OCI-M1 (cell line): ENCODE measurements around the gene TMC8.
A peak's percentile ranks its signal among the peaks of the same experiment; 100 is the strongest.
"Not testable (repeated sequence)": the region's sequence is repeated elsewhere in the genome, so short reads cannot be mapped to it uniquely, and the experiment has no call there.

Experiments used
- DNase-seq: peaks from one replicate; lab custom pipeline; 2025; lab: John Stamatoyannopoulos, UW

TMC8 gene

GRCh38 chr17:78135858-78136500 lies 5.4 kb downstream of the TMC8 start:
- DNase-seq, result peak; percentile 36

- peak; percentile 42 for DNase-seq
Observed at GRCh38 chr17:78137392-78138203, 7.0 kb downstream of the TMC8 start.

DNA sequence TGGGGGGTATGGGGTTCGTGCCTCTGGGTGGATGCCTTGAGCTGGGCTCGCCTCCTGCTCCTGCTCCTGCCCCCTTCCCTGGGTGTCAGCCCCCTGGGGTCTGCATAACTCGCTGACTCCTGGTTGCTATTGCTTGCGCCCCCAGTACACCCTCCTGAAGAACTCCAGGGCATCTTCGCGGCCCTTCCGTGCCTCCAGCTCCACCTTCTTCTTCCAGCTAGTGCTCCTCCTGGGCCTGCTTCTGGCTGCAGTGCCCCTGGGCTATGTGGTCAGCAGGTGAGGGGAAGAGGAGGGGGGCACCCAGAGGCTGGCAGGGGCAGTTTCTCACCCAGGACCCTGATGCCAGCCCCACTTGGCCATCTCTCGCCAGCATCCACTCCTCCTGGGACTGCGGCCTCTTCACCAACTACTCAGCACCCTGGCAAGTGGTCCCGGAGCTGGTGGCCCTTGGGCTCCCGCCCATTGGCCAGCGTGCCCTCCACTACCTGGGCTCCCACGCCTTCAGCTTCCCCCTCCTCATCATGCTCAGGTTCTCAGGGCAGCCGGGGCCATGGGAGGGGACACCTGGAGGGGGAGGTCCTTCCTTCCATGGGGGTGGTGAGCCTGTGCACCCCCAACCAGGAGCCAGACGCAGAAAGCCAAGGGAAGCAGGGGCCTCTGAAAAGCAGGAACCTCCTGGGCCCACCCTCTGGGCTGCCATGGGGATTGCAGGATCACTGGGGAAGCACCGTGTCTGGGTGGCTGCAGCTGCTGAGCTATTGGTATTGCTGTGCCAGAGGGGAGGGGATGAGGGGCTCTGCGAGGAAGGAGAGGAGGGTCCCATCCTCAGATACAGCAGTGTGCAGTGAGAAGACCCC lies 7.9 kb downstream of the TMC8 start:
- no peak for DNase-seq

DNA sequence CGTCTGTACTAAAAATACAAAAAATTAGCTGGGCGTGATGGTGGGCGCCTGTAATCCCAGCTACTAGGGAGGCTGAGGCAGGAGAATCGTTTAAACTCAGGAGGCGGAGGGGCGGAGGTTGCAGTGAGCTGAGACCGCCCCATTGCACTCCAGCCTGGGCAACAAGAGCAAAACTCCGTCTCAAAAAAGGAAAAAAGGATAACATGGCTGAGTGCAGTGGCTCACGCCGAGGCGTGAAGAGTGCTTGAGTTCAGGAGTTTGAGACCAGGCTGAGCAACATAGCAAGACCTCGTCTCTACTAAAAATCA lies 9.2 kb downstream of the TMC8 start:
- not testable (repeated sequence) for DNase-seq

GRCh38 chr17:78140169-78141051 lies 9.8 kb downstream of the TMC8 start:
- peak; percentile 99 for DNase-seq

- no peak for DNase-seq
Observed at GRCh38 chr17:78141437-78142118, 11.0 kb downstream of the TMC8 start.

DNA sequence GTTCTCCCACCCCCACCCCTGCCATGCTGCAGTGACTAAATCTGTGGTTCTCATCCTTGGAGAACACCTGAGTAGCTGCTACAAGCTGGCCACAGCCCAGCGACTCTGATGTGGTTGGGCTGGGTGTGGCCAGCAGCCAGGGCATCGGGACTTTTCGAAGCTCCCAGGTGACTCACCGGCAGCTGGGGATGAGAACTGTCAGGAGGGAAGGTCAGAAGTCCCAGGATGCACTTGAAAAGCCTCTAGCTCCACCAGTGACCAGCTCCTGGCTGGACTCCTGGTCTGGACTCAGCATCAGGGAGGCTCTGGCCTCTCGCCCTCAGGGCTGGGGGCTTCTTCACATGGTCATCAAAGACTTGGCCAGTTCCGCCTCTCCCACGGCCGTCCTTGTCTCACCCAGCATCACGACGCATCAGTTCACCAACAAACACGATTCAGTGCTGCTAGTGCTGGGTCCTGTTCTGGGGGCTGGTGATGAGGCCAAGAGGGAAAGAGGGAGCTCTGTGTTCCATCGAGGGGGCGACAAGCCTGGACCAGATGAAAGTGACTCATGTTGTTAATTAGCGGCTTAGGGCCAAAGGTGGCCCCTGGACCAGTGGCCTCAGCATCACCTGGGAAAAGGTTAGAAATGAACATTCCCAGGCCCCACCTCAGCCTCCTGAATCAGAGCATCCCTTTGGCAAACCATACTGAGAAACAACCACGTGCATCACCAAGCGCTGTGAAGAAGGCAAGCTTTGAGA lies 11.7 kb downstream of the TMC8 start:
- DNase-seq, result no peak

DNA sequence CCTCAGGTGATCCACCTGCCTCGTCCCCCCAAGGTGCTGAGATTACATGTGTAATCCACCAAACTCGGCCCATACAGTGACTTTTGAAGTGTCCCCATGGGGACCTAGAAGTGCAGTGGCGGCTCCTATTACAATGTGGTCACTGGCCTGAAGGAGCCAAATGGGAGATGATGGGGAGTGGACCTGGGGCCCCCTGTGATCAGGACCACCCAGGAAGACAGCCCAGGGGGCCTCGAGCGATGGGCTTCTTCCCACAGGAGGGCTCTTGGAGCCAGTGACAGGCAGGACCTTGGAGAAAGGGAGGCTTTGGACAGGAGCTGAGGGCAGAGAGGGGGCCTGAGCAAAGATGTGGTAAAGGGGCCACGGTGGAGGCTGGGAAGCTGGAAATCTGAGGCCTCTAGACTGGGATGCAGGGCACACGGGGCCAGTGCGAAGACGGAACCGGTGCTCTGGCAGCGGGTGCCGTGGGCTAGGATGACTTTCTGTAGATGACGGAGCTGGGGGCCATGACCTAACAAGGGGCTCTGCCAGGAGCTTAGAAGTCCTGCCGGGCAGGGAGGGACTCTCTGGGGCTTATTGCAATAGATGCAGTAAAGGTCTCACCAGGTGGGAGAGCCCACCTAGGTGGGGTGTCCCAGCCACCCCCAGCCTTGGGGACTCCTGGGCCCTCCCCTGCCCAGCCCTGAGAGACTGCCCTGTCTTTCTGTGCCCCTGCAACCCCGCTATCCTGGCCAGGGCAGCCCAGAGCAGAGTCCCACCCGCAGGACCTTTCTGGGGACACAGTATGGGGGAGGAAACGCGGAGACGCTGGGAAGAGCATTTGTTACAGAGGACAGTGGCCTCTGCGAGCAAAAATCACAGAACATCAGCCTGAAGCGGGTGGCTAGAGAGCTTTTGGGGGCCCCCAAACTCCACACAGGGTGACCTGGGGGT lies 12.9 kb downstream of the TMC8 start:
- no peak for DNase-seq

GRCh38 chr17:78144147-78144719 lies 13.7 kb downstream of the TMC8 start:
- DNase-seq, result peak; percentile 85

DNA sequence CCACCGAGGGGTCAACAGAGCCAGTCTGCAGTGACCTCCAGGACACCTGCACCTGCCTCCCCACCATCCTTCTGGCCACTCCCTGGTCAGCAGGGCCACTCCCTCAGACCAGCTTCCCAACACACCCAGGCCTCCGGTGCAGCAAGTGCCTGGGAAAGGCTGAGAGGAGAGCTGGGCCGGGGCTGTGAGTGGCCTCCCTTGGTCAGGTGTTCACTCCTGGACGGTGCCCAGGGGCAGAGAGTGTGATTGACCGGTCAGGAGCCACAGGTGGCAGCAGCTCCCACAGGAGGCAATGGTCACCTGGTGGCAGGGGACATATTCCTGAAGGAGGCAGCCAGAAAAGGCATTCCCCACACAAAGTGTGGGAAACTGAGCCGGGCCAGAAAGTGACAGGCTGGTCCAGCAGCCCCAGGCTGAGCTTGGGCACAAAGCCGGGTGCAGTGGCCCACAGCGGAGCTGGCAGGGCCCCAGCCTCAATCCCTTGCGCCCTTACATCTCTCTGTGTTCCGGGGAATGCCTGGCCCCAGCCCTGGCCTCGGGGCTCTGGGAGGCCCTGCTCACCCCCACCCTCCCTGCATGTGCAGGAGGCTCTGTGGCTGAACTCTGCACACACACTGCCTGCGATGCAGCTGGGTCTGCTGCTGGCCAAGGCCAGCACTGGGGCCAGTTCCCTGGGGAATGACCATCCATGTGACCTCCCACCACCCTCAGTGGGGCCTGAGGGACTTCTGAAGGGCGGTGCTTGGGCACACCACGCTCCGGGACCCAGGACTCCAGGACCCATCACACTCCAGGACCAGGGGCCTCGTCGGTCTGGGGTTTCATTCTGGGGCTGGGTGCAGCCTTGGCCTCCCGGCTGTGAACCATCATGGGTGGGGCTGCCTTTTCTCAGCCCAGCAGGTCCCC lies 14.4 kb downstream of the TMC8 start:
- no peak for DNase-seq

DNA sequence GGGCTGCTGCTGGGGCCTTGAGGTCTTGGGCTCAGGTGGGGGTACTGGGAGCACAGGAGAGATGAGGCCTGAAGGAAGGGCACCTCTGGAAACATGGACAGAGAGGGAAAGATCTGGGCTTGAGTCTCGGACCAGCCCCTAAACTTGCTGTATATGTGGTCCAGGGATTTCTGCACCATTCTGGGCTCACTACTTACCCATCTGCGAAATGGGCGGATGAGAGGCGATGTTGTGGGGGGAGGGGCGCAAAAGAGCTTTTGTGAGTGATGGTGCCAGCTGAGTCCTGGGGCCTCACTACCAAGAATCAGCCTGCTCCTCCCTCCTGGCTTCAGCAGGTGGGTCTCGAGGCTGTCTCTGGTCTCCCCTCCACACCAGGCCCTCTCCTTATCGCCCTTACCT lies 15.9 kb downstream of the TMC8 start:
- no peak for DNase-seq

- DNase-seq, result no peak
Observed at GRCh38 chr17:78146881-78147280, 16.3 kb downstream of the TMC8 start.

DNA sequence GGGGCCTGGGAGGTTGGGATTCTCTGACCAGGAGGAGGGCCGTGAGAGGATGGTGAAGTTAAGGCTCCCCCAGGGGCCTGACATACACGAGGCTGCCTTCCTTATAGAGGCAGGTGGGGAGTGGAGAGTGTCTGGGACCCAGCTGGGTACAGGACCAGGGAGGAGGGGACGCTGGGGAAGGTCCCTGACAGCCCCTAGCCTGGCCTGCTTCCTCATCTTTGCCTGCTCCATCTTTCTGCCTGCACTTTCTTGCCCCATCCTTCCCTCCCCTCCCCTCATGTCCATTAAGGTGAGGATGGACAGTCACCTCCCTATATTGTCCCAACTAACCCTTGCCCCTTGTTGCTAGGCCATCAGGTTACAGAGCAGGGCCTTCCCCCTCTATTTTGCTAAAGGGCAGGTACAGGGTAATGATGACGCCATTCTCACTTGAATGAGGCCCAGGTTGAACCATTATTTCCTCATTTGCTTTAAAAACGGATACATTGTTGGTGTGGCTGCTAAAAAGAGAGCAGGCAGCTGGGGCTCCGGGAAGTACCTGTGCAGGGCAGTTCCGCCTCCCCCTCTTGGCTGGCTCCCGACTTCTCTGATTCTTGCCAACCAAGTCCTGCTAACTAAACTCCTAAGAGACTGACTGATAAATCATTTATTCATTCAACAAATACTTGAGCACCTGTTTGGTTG lies 16.9 kb downstream of the TMC8 start:
- DNase-seq, result no peak

- no peak for DNase-seq
Observed at GRCh38 chr17:78148286-78149016, 17.9 kb downstream of the TMC8 start.

DNA sequence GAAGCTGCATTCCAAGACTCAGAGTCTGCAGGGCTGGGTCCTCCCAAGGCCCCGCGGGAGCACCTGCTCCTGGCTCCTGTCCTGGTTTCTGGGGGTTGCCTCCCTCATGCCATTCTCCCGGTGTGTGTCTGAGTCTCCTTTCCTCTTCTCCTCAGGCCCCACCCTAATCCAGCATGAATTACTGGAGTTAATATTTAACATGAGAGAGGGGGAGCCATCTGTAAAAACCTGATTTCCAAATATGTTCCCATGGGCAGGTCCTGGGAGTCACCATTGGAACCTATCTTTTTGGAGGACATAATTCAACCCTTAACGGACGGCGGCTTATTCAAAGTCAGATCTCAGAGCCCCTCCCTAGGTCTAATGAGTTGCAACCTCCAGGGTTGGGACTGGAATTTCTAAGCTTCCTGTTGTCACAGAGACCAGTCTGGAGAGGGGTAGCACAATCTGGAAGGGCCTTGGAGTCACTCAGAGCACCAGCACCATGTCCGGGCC lies 21.0 kb downstream of the TMC8 start:
- no peak for DNase-seq
